OCI-LY1 (cell line): ENCODE data around the gene GGT1.

Source experiments
- EZH2 ChIP-seq: fragments of 200-600 bp; sonication (generic), shearing (Covaris generic); IDR thresholded peaks from 2 replicates; pipeline ENCODE4 v1.8.0; 2017; ENCODE audit warnings: borderline replicate concordance, mixed run types, mild to moderate bottlenecking, antibody characterized with exemption, low read length, moderate library complexity, mixed read lengths
- TF ChIP-seq, protein P1 (sequence below): fragments of 200-600 bp; sonication (generic), shearing (Covaris generic); IDR thresholded peaks from 2 replicates; pipeline ENCODE4 v1.5.1; 2017; ENCODE audit warnings: mild to moderate bottlenecking, antibody characterized with exemption, low read length, moderate library complexity, mixed read lengths

- TF ChIP-seq, protein P1, sequence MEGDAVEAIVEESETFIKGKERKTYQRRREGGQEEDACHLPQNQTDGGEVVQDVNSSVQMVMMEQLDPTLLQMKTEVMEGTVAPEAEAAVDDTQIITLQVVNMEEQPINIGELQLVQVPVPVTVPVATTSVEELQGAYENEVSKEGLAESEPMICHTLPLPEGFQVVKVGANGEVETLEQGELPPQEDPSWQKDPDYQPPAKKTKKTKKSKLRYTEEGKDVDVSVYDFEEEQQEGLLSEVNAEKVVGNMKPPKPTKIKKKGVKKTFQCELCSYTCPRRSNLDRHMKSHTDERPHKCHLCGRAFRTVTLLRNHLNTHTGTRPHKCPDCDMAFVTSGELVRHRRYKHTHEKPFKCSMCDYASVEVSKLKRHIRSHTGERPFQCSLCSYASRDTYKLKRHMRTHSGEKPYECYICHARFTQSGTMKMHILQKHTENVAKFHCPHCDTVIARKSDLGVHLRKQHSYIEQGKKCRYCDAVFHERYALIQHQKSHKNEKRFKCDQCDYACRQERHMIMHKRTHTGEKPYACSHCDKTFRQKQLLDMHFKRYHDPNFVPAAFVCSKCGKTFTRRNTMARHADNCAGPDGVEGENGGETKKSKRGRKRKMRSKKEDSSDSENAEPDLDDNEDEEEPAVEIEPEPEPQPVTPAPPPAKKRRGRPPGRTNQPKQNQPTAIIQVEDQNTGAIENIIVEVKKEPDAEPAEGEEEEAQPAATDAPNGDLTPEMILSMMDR = no peak
- no peak for TF ChIP-seq EZH2
These were observed 49.2 kb upstream of the GGT1 start for GRCh38 chr22:24553597-24554312.
